Stimulated activated CD4-positive, alpha-beta T cell treated with anti-CD3 and anti-CD28 coated beads, Interleukin-1b, Interleukin-23, amount 100 ng/mL, for 24 hours (primary cell): Measurements from ENCODE around the gene PDE9A.

Source experiments
- DNase-seq, 4 experiments: peaks; one replicate each; pipeline ENCODE4 v3.0.0-alpha.2; 2020; ENCODE audit warnings: low read depth in 4 of 4, low spot score in 1 of 4

The PDE9A gene

GRCh38 chr21:42684109-42684916 lies 30.9 kb downstream of the PDE9A start:
- DNase-seq = peak in 2 of 4 experiments; percentile 13 to 22

- no peak for DNase-seq
These were observed 31.6 kb downstream of the PDE9A start for GRCh38 chr21:42685036-42685435.

GRCh38 chr21:42685954-42686500 lies 32.6 kb downstream of the PDE9A start:
- no peak for DNase-seq

DNA sequence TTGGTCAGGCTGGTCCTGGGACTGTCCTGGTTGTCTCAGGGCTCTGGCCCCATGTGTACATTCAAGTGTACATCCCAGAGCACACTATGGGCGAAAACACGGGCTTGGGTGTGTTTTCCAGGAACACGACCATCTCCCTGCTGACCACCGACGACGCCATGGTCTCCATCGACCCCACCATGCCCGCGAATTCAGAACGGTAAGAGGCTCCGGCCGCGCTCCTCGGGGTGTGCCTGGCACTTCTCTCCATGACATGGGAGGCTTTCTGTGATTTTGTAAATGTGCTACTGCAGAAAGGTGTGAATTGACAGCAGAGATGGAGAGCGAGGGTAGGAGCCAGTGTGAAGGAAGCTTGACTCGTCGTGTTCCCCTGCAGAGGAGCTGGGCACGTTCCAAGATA lies 34.4 kb downstream of the PDE9A start:
- DNase-seq = no peak

GRCh38 chr21:42688226-42688840 lies 34.9 kb downstream of the PDE9A start:
- DNase-seq = no peak

- no peak for DNase-seq
These were observed 35.5 kb downstream of the PDE9A start for GRCh38 chr21:42688841-42689371.

DNA sequence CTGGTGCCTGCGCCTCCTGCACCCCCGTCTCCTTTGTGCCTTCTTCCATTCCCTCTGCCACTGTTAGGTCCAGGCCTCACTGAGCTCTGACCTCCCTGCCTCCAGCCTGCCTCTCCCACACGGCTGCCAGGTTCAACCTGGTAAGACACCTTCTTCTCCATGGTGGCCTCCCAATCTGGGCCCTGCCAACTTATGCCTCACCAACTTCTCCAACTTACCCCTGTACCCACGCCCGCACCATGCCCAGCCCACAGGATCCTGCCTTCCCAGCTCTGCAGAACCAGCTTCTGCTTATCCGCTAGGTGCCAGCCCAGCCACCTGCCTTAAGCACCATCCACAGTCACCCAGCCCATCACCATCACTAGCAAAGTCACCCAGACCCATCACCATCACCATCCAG lies 37.2 kb downstream of the PDE9A start:
- DNase-seq = no peak

DNA sequence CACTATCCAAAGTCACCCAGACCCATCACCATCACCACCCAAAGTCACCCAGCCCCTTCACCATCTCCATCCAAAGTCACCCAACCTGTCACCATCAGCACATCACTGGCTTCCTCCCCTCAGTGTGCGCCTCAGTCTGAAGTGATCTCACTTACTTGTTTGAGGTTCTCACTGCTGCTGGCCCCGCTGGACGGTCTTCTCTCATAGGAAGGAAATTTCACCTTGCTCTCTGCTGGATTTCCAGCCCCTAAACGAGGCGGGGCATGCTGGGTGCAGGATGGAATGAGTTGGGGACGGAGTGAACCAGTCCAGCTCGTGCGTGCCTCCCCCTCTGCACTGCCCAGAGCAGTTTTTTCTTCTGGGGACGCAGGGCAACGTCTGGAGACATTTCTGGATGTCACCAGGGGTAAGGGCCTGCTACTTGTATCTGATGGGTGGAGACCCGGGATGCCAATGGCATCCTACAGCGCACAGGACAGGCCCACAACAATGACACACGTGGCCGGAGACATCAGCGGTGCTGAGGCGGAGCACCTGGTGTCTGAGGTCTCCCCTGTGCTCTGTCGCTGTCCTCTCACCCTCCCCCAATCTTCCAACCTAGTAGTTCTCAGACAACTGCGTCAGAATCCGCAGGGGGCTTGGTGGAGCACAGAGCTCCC lies 38.6 kb downstream of the PDE9A start:
- DNase-seq = no peak

GRCh38 chr21:42692688-42693087 lies 39.3 kb downstream of the PDE9A start:
- no peak for DNase-seq

- DNase-seq = no peak
These were observed 41.6 kb downstream of the PDE9A start for GRCh38 chr21:42694751-42695696.

- no peak for DNase-seq
These were observed 42.4 kb downstream of the PDE9A start for GRCh38 chr21:42695697-42696380.

DNA sequence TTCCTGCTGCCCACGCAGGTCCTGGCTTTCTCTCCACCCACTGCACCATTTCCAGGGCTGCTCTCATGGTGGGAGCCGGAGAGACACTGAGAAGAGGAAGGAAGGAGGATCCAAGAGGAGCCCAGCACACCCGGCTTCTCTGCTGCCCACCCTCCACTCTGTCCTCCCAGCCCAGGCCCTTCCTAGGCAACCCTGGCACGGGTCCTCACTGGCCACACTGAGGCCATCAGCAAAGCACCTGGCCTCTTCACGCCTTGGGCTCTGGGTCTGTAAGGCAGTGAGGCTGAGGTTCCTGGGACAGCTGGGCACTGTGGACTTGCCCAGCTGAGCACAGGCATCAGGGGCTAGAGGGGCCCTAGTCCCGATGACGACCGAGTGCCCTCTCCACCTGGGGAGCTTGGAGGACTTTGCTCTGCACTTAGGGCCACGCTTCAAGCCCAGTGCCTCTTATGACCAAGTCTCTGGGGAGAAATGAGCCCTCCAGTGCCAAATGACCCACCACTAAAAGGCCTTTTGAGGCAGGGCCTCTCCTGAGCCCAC lies 43.1 kb downstream of the PDE9A start:
- DNase-seq = no peak

DNA sequence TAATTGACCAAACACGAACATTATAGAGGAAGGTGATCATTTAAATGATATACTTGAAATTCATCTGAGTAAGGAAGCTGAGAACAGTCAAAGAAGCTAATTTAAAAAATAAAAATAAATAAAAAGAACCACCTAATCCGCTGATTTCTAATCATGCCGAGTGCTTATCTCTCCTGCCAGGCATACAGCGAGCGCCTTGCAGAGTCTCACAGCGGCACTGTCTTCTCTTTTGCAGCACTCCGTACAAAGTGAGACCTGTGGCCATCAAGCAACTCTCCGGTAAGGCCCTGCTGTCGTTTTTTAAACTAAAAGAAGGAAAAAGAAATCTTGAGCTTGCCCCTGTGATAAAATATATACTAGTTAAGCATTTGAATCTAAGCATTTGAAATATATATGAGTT lies 45.3 kb downstream of the PDE9A start:
- DNase-seq = no peak

GRCh38 chr21:42699196-42699595 lies 45.8 kb downstream of the PDE9A start:
- DNase-seq = no peak

- DNase-seq = no peak
These were observed 48.5 kb downstream of the PDE9A start for GRCh38 chr21:42701706-42702456.

- no peak for DNase-seq
These were observed 49.3 kb downstream of the PDE9A start for GRCh38 chr21:42702720-42703119.

- no peak for DNase-seq
These were observed 49.9 kb downstream of the PDE9A start for GRCh38 chr21:42703136-42703908.

DNA sequence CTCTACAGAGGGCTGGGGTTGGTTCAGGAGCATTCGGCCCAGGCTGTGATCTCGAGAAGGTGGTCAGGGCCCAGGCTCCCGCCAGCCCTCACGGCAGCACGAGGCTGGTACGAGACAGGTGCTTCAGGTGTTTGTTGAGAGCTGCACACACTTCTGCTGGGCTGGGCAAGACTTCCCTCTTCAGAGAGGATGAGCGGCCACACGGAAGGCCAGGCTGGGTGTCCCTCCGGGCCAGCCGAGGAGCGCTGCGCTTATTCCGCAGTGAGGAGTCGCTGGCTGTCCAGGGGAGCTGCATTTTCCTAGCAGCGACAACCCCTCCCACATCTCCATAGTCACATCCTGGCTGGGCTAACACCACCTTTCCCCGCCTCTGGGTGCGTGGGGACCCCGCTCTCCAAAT lies 50.5 kb downstream of the PDE9A start:
- DNase-seq = no peak
